K562 (cell line): Measurements from ENCODE around the gene DXO.

ENCODE experiments used
- BACH1 ChIP-seq: fragments of 200-800 bp; sonication (Bioruptor generic); IDR thresholded peaks from 2 replicates; pipeline ENCODE4 v1.6.1; 2016; ENCODE audit warnings: missing genetic modification characterization, missing compliant biosample characterization
- MAFF ChIP-seq: IDR thresholded peaks from 2 replicates; pipeline ENCODE4 v1.6.1; 2012; ENCODE audit warnings: low read length, improper control_type of control experiment
- STAT5B ChIP-seq: fragments of 250-450 bp; sonication (Bioruptor Pico); IDR thresholded peaks from 2 replicates; pipeline ENCODE4 v1.8.0; 2021; ENCODE audit warnings: mild to moderate bottlenecking, inconsistent platforms

- TF ChIP-seq MAFF, result no peak
- TF ChIP-seq BACH1 (tag), result no peak
- no peak for TF ChIP-seq STAT5B (CRISPR knock-in tag)
Observed at GRCh38 chr6:31927863-31928671, 43.9 kb downstream of the DXO start.
